Endothelial cell of hepatic sinusoid (primary cell): ENCODE data around the gene PLEKHB1.

ENCODE experiments used
- in situ Hi-C: cut with HindIII; loops from 2 replicates; pipeline ENCODE4 v1.10.0; 2017; ENCODE audit warnings: low sequenced_read_pairs

Gene PLEKHB1, protein sequence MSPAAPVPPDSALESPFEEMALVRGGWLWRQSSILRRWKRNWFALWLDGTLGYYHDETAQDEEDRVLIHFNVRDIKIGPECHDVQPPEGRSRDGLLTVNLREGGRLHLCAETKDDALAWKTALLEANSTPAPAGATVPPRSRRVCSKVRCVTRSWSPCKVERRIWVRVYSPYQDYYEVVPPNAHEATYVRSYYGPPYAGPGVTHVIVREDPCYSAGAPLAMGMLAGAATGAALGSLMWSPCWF

DNA sequence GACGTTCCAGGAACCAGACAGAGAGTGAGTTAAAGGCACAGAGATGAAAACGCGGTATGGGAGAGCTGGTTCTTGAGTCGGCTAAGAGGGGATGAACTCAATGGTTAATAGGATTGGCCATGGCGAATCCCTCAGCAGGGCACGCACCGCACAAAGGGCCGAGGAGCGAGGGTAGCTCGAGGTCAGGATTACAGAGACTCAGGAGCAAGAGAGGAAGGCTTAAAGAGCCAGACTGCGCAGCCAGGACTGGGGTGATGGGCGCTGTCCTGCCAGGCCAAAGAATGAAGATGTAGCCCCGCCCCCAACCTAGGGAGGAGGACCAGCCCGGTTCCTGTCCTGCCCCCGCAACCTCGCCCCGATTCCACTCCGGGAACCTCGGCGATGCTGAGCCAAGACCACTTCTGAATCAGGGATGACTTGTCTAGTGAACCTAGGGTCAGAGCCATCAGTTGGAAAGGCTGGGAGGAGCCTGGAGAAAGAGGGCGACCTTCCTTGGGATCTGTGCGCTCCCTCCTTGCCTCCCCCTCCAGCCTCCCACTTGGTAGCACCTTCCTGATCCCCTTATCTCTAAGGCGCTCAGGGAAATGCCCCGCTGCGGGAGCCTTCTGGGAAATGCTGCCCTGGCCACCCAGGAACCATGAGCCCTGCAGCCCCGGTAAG is at the start of gene PLEKHB1:
Gene PLEKHB1 (plus strand): TSS at position 610 of the 660 bp plus-strand sequence. CDS start 28 bp downstream, at position 638.
- in situ Hi-C loops: no loop called here

DNA sequence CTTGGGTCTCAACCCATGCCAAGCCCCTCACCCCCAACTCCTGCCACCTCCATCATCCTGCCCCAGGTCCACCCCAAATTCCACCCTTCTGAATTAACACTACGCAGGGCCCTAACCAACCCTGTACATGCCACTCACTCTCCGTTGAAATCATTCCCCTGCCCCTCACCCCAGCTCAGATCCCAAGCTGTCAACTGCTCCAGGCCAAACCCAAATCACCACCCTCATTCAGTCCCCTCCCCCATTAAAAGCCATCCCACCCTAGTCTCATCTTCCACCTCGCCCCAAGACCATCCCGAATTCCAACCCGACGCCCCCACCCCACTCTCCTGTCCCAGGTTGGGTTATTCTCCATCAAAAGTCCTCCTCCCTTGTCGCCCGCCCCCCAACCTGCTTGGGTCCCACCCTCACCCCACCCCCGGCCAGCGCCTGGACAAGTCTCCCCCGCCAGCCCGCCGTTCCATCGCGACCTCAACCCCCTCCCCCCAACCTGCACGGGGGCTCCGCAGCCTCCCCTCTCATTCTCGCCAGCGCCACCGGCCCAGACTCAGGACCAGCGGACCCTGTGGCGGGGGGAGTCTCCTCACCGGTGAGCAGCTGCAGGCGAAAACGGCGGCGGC is 48.9 kb upstream of the PLEKHB1 start:
- in situ Hi-C loops: loop anchor here (5.0 to 10.0 kb wide), 2 partner anchors 50 to 173 kb away; no protein-coding TSS in a partner anchor

DNA sequence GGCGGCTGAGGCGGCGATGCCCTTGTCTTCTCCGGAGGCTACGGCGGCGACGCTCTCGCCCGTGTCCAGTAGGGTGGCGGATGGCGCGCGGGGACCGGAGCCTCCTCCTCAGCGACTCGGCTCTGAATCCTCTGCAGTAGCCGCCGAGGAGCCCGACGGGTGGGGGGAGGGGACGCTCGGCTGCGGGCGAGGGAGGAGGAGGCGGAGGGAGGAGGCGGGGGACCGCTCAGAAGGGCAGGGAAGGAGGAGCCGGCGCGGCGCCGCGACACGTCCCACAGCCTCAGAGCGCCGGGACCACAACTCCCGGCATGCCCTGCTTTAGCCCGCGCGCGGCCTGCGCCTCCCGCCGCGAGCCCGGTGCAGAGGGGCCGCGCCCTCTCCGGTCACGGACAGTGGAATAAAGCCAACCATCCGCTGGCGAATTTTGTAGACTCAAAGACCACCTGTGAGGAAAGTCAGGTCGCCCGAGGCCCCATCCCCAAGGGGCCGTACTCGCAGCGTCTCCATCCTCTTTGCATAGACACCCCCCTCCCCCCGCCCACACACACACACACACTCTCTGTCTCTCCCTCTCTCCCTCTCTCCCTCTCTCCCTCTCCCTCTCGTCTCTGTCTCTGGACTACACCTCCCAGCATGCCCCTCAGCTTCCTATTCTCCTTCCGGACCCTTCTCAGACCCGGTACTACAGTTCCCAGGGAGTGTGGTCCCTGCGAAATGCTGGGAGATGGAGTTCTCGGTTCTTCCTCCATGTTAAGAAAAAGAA is 48.2 kb upstream of the PLEKHB1 start, which contains the start of gene FAM168A:
Gene FAM168A (minus strand): TSS at position 157 of the 763 bp plus-strand sequence. CDS start 129,638 bp downstream, outside the sequence.
- in situ Hi-C loops: loop anchor here (5.0 to 10.0 kb wide), 2 partner anchors 51 to 173 kb away; no protein-coding TSS in a partner anchor

DNA sequence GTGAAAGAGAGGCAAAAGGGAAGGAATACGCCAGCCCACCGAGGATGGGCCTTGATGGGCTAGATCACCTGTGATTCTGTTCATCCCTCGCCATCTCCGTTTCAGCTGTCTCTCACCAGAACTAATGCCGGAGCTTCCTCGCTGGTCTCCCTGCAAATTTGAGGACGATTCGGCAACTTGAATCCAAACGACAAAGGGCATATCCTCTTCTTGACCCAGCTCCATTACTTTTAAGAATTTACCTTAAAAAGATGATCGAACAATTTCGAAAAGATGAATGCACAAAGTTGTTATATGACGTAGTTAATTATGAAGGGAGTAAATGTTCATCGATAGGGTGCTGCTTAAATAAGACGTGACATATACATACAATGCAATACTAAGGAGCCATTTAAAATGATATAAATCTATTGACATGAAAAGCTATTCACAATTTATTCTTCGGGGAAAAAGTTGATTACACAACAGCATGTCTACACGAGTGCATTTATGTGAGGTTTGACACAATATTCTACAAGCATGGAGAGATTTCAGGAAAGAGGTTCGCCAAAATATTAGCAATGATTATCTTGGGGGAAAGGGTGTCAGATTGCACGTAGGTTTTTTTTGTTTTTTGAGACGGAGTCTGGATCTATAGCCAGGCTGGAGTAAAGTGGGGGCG is 47.5 kb upstream of the PLEKHB1 start:
- in situ Hi-C loops: loop anchor here (5.0 to 10.0 kb wide), 2 partner anchors 52 to 174 kb away; no protein-coding TSS in a partner anchor

DNA sequence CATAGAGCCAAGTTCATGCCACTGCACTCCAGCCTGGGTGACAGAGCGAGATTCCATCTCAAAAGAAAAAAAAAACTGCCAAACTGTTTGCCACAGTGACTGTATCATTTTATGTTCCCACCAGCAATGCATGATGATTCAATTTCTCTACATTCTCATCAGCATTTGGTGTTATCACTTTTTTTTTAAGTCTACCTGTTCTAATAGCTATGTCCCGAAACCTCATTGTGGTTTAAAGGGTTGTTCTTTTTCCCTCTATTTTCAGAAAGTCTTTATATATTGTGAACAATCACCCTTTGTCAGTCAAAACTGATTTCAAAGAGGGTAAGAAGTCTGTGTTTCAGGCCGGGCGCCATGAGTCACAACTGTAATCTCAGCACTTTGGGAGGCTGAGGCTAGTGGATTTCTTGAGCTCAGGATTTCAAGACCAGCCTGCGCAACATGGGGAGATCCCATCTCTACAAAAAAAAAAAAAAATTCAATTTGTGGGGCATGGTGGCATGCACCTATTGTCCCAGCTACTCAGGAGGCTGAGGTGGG is 33.7 kb upstream of the PLEKHB1 start:
- in situ Hi-C loops: no loop called here

DNA sequence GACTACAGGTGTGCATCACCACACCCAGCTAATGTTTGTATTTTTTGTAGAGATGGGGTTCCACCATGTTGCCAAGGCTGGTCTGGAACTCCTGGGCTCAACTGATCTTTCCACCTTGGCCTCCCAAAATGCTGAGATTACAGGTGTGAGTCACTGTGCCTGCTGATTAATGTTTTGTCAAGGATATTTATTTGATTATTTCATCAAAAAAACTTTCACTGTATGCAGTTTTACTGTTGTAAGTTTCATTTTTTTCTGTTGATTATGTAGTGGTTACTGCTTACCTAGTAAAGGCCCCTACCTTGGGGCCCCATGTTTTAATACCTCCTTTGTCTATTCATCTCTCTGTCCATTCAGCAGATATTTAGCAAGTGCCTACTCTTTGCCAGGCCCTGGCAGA is 31.8 kb upstream of the PLEKHB1 start:
- in situ Hi-C loops: no loop called here

DNA sequence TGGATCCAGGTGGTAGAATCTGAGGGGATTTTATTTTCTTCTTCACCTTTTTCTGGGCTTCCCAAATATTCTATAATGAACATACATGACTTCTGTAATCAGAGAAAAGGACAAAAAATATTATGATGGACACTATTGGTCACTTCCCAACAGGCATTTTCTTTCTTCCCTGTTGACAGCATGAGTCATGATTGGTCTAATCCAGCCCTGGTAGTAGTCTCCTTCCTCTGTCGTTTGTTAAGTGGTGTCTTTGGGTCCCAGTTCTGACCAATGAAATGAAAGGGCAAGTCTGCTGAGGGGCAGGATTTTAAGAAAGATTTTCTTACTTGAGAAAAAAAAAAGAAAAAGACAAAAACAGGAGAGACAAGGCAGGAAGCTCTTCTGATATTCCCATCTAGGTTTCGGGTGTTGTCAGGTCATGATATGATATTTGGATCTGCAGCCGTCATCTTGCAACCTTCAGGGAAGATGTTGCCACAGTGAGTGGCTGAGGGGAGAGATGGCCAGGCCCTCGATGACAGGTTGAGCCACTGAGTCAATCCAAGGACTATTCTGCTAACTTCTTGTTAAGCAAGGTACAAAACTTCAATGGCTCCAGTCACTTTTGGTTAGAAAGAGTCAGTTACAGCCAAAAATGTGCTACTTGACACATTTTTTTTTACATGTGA is 23.3 kb upstream of the PLEKHB1 start:
- in situ Hi-C loops: no loop called here

DNA sequence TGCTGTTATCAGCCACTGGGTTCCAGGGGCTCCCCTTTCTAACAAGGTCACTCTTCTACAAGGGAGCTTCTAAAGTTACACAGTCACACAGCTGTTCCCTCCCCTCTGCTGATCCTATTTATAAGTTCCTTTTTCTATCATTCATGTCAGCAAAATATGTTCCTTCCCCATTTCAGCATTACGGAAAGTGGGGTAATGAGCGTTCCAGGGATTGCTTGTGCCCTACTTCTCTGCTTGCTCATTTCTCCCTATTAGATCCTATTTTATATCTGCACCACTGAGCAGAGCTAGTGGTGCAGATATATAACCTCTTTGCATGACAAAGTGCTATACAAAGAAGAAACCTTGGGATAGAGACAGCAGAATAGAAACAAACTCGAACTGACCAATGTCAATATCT is 22.7 kb upstream of the PLEKHB1 start:
- in situ Hi-C loops: no loop called here

DNA sequence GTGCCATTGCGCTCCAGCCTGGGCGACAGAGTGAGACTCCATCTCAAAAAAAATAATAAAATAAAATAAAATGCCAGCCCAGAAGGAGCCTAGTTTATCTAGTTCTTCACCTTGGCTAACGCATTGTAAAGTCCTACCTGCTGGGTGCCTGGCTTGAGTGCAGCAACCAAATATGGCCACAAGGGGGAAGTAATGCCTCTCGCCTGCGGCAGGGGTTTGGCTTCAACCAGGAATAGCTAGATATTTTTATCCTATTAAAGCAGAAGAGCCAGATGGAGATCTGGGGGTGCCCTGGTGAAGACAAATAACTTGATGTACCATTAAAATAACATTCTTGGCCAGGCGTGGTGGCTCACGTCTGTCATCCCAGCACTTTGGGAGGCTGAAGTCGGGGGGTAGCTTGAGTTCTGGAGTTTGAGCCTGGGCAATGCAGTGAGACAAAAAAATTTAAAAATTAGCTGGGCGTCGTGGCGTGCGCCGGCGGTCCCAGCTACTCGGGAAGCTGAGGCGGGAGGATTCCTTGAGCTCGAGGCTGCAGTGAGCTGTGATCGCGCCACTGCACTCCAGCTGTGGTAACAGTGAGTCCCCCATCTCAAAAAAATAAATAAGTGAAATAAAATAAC is 20.6 kb upstream of the PLEKHB1 start:
- in situ Hi-C loops: no loop called here

DNA sequence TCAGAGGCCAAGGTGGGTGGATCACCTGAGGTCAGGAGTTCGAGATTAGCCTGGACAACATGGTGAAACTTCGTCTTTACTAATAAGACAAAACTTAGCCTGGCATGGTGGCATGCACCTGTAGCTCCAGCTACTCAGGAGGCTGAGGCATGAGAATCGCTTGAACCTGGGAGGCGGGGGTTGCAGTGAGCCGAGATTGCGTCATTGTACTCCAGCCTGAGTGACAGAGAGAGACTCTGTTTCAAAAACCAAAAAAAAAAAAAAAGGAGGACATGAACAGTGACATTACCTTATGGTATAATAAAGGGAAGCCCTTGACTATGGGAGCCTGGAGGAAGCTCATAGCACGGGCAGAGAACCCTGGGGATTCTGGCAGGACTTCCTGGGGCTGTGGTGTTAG is 16.5 kb upstream of the PLEKHB1 start:
- in situ Hi-C loops: no loop called here

DNA sequence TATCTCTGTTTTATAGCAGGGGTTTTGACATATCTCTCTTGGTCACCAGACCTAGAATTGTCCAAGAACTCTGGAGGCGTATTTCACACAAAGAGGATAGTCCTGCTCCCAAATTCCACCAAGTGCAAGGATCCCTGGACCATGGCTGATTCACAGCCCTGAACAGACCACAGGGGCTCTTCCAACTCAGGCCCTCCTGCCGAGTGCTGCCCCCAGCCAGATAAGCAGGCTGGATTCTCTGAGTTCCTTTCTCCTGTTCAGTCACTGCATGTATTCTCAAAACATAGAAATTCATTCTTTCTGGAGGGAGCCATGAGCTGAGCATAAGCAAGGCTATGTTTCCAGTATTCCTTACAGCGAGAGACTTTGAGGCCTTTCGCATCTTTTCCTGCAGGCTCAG is 13.4 kb upstream of the PLEKHB1 start:
- in situ Hi-C loops: no loop called here

DNA sequence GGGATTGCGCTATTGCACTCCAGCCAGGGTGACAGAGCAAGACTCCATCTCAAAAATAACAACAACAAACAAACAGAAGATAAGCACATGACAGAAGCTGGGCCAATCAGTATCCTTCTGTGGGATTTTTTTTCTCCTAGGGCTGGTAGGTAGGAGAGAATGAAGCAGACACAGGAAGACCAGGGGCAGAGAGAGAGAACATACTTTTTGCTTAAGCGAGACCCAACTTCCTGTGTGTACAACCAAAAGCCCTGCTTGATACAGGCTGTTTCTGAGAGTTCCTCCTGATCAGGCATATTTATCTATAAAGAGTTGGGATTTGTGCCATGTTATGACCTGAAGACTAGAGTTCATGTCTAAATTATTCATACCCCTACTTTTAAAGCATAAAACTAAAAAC is 12.4 kb upstream of the PLEKHB1 start:
- in situ Hi-C loops: no loop called here

DNA sequence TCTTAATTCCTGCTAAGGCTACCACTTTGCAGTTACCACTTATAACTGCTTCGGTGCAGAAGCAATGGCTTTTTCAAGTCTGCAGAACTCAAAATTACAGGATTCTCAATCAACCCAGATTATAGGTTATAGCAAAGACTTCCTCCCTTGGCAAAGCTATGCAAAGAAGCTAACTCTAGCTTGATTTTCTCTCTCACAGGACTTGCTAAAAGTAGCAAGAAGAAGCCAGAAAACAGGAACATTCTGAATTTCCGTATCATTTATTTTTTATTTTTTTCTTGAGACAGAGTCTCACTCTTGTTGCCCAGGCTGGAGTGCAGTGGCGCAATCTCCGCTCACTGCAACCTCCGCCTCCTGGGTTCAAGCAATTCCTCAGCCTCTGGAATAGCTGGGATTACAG is 10.7 kb upstream of the PLEKHB1 start:
- in situ Hi-C loops: no loop called here

DNA sequence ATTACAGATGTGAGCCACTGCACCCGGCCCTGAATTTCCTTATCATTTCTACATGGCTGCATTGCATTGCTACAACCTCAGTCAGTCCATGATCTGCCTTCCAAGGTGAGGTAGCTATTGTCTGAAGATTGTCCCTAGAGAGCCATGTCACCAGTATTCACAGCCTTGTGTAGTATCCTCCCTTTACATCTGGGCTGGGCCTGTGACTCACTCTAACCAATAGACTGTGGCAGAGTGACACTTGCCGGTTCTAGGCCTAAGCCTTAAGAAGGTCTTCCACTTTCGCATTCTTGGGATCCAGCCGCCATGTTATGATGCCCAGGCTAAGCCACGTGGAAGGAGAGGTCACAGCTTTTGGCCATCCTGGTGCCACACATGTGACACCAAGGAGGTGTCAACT is 10.1 kb upstream of the PLEKHB1 start:
- in situ Hi-C loops: no loop called here

DNA sequence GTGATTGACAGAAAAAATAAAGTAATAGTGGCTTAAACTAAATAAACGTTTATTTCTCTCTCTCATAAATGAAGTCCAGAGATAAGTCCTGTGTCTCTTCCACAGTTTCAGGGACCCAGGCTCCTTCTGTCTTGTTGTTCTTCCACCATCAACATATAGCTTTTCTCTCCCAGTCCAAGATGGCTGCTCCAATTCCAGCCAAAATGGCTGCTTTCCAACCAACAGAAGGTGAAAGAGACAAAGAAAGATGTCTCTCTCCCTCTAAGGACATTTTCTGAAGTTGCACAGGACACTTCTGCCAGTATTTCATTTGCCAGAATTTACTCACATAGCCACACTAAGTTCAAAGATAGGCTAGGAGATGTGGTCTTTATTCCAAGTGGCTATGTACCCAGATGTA is 9.4 kb upstream of the PLEKHB1 start:
- in situ Hi-C loops: no loop called here

DNA sequence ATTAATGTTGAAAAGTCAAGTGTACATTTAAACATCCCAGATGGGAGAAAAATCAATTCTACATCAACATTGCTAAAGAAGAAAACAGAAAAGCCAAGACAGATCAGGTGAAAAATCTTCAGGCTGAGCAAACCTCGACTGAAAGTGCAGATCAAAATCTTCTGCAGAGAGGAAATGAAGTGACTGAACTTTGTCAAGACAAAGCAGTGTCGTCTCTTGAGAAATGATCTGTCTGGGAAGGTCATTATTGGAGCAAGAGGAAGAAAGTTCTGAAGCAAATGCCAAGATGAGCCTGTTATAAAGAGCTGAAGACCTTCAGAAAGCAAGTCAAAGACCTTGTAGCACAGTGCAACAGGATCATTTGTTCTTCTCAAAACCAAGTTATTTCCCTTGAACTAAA is 5.8 kb upstream of the PLEKHB1 start:
- in situ Hi-C loops: no loop called here

DNA sequence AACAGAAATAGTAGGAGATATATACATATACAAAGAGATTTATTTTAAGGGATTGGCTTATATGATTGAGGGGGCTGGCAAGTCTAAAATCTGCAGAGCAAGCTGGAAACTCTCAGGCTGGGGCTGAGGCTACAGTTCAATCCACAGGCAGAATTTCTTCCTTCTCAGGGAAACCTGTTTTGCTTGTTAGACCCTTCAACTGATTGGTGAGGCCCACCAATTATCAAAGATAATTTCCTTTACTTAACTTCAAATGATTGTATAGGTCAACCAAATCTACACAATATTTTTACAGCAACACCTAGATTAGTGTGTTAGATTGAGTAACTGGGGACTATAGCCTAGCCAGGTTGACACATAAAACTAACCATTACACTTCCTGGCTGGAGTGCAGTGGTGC is 4.7 kb upstream of the PLEKHB1 start:
- in situ Hi-C loops: no loop called here

DNA sequence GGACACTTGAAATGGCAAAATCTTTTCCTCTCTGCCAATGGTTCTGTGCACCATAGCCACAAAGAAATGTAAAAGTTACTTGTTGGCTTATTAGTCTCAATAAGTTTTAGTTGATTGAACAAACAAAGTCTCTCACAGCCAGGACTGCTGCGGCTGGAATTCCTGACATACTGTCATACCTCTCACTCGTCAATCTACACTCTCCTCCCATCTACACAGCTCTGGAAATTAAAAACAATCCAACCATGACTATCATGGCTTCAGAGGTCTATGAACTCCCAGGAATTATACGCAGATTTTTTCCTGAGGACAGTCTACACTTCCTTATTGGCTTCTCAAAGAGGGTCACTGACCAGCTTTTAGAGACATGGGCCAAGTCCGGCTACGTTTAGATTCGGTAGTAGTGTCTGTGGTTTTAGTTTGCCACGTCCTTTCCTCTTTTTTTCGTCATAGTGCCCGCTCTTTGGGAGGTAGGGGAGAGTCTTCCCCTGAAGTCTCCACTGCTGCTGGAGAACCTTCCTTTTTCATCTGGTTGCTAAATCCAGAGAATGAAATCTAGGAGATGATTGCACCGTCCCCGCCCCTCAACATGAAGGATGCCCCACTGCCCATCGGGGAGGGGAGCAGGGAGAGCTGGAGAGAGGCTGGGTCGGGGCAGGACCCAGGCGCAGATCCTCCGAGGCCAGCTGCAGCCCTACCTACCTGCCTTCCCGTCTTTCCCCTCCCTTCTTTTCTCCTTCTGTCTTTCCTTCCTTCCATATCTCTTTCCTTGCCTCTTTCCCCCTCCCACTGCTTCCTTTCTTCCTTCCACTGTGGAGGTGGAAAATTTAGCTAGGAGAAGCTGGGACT is 1.0 kb upstream of the PLEKHB1 start:
- in situ Hi-C loops: no loop called here
